Activated CD4-positive, alpha-beta T cell treated with anti-CD3 and anti-CD28 coated beads for 4 hours (primary cell): ENCODE results near the gene MYOG.

Source experiments
- DNase-seq, 2 donors: peaks; one replicate each; pipeline ENCODE4 v3.0.0-alpha.2; 2020

MYOG gene

DNA sequence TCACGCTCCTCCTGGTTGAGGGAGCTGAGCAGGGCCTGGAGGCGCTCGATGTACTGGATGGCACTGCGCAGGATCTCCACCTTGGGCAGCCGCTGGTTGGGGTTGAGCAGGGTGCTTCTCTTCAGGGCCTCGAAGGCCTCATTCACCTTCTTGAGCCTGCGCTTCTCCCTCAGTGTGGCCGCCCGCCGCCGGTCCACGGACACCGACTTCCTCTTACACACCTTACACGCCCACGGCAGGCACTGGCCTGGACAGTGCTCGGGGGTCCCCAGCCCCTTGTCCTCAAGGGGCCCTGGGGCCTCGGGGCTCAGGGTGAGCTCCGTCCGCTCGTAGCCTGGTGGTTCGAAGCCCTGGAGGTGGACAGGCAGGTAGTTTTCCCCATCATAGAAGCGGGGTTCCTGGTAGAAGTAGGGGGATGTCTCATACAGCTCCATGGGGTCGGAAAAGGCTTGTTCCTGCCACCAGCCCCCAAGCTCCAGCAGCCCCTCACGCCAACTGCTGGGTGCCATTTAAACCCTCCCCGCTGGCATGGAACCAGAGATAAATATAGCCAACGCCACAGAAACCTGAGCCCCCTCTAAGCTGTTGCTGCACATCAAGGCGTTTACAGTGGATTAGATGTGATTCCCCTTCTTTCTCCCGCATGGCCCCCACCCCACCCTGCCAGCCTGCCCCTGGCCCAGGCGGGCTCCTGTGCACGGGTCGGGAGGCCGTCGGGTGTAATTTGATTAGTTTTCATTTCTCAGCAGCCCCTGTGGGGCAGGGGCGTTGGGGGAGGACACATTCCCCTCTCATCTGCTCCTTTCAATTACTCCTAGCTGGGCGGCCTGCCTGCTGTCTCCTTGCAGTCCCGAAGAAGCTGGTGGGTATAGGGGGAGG lies at the start of gene MYOG:
Gene MYOG (minus strand): TSS at position 485 of the 879 bp plus-strand sequence. CDS start 51 bp downstream, at position 434.
- DNase-seq, result no peak

DNA sequence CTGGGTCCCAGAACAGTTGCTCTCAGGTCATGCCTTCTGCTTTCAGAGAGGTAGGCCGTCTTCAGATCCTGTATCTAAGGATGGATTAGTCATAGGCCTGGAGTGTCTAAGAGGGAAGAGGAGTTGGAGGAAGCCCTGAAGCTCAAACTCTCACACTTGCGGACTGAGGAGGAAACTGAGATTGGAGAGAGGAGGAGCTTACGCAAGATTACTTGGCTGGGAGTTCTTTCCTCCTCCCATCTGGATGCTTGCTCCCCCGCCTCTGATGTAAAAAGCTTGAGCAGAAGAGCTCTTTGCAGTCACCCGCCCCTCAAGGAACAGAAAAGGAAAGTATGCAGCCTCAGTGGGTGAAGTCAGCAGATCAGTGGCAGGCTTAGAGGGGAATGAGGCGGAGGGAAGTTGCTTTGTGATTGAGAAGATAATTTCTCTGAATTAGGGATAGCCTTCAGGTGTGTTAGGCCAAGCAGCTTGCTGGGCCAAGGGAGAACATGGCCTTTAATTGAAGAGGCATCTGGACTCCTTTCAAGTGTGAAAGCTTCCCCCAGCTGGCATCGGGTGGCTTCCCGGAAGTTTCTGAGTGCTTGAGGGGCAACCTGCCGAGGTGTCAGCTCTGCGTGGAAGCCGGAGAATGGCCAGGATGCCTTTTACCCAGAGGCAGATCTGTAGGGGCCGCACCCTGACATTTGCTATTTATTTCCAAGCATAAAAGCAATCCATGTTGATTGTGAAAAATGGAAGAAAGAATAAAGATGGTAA lies 48.3 kb upstream of the MYOG start:
- no peak for DNase-seq

DNA sequence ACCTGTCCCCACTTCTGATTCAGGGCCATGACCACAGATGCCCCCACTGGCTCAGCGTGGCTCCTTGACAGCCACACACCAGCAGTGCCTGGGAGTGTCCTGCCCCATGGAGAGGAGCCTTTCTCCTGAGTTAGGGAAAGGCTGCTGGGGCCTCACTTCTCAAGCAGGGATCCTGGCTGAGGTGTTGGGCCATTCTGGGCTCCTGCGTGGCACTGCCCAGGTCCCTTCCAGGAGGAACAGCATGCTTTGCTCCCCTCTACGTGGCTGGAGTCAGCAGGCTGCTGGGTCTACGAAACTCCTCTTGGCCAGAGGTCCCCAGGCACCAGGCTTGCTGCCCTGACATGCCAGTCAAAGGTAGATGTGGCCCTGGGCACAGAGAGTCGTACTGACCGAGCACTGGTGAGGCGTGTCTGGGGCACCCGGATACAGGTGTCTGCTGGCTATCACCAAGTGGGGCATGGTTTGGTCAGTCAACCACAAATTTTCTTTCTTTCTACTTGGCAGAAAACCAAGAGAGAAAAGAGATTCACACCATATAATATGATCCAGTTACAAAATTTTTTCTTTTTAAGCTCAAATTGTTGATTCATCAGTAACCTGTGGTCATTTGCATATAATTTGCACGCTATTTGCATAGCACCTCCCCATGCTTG lies 45.9 kb upstream of the MYOG start:
- DNase-seq, result no peak

DNA sequence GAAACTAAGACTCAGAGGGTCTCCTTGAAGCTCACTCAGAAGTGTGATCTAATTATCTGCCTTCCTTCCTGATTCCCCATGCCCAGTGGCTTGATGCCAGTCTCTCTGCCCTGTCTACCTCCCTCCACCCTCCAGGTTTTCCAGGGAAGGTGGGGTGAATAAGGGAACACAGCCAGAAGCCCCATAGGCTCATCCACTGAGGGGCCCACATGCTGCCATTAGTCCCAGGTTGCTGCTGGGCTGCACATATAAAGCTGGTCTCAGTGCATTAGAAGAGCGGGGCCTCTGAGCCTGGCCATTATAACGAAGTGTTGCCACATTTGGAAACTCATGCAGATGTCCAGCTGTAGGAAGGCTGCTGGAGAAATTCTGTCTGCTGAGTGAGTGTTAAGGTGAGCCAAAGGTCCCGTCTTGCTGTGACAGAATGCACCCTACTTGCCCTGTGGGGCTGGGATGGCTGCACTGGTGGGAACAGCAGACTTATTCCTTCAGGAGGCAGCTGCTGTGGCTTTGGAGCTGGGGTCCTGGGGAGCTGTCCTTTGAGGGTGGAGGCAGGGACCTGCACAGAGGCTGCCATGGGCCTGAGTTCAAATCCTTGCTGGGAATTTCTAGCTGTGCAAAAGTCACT lies 44.7 kb upstream of the MYOG start:
- no peak for DNase-seq

GRCh38 chr1:203129501-203130231 lies 43.9 kb upstream of the MYOG start:
- no peak for DNase-seq

GRCh38 chr1:203128716-203129500 lies 43.1 kb upstream of the MYOG start:
- DNase-seq, result no peak

GRCh38 chr1:203128431-203128715 lies 42.6 kb upstream of the MYOG start:
- DNase-seq, result no peak

- no peak for DNase-seq
Measured at GRCh38 chr1:203127666-203128430, 42.0 kb upstream of the MYOG start, which contains the start of gene ADORA1. Gene ADORA1 (plus strand): TSS chr1:203127726. CDS start chr1:203128842, 1,116 bp downstream.

DNA sequence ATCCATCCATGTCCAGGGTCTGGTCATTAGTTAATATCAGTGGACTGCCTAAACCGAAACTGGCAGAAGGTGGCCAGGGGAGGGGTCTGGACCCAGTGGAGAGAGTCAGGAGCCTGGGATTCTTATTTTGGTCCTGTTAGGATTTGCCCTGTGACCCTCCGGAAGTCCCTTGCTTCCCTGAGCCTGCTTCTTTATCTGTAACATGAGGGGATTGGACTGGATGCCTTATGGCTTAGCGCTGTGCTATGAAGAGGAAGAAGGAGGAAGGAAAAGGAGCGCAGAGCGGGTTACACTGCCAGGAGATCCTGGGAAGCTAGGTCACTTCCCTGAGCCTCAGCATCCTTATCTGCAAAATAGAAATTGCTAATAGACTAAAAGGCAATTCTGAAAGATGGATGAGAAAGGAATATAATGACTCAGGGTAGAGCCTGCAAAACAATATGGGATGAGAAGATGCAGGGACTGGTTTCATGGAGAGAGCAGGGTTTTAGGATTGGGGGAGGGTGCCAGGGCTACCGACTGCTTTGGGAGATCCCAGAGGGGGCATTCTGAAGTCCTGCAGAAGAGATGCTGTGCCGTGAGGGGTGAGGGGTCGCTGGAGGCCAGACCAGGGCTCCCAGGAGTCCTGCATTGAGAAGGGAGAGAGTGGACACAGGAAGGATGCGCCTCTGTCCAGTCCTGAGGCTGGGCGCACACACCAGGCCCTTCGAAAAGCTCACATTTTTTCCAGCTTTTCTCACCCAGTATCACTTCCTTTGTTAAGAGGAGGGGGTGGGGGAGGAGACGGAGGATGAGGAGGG lies 41.3 kb upstream of the MYOG start:
- no peak for DNase-seq

DNA sequence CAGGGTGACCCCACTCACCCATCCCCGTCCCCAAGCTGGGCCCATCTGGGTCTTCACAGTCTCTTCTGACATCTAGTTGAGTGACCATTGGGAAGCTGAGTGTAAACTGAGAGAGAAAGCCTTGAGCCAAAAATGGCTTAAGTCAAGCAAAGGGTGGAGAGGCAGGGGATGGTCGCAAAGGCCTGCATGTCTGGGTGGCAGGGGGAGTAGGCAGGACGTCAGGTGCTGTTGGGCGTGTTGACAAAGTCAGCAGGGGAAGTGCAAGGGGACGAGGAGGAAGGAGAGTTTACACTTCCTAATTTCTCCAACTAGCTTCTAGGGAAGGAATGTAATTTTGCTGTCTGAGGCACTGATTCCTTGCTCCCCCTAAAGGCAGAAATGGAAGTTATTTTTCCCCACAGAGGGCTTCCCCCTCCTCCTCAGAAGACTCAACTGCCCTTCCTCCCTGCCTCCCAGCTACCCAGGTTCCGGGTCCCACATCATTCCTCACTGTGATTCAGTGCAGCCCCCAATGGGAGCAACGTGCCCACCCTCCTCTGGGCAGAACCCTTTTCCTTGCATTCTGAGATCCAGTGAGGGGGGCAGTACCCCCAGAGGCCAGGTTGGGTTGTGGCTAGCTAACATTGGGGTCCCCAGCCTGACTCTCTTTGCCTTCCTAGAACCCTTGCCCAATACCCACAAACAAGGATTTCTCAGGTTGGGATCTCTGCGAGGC lies 40.5 kb upstream of the MYOG start:
- DNase-seq, result no peak

GRCh38 chr1:203124546-203125317 lies 38.9 kb upstream of the MYOG start:
- no peak for DNase-seq

GRCh38 chr1:203124011-203124410 lies 38.2 kb upstream of the MYOG start:
- DNase-seq, result no peak

- DNase-seq, result no peak
Measured at GRCh38 chr1:203122159-203122558, 36.3 kb upstream of the MYOG start.

- no peak for DNase-seq
Measured at GRCh38 chr1:203121186-203122015, 35.6 kb upstream of the MYOG start.

GRCh38 chr1:203120325-203121153 lies 34.7 kb upstream of the MYOG start:
- DNase-seq, result no peak
